GM18505 (cell line): ENCODE results near the gene CRYL1.

Experiments
- ATAC-seq: cut with Tn5 transposase; IDR thresholded peaks from one replicate; pipeline ENCODE4 v1.9.1; 2021; ENCODE audit not compliant: unreplicated experiment
- POLR2A ChIP-seq: IDR thresholded peaks from 4 replicates; pipeline ENCODE4 v1.6.1; 2011; ENCODE audit warnings: borderline replicate concordance; ENCODE audit not compliant: insufficient read depth, insufficient read length; ENCODE audit errors: extremely low read depth

CRYL1 gene

GRCh38 chr13:20462533-20462915 lies 63.1 kb downstream of the CRYL1 start:
- no peak for TF ChIP-seq POLR2A

DNA sequence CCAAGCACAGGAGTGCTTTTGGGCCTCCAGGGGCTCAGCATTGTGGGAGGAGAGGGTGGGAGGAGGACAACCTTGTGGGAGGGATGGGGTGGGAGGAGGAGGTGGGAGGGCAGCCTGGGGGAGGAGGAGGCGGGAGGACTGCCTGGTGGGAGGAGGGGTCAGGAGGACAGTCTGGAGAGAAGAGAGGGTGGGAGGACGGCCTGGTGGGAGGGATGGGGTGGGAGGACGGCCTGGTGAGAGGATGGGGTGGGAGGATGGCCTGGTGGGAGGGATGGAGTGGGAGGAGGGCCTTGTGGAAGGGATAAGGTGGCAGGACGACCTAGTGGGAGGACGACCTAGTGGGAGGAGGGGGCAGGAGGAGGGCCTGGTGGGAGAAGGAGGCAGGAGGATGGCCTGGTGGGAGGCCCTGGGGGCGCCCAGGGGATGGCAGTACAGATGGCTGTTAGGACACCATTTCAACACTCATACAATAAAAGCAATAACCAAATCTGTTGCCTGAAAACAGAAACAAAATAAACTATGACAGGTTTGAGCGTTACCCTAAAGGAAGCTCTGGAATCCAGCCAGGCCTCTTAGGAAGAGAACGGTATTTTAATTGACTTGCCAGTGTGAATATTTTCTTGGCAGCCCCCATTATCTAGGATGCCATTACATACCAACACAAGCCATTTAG lies 63.7 kb downstream of the CRYL1 start:
- no peak for TF ChIP-seq POLR2A
- ATAC-seq = no peak

More at GRCh38 chr13:20462533-20462915, 63.1 kb downstream of the CRYL1 start:
- ATAC-seq = no peak

DNA sequence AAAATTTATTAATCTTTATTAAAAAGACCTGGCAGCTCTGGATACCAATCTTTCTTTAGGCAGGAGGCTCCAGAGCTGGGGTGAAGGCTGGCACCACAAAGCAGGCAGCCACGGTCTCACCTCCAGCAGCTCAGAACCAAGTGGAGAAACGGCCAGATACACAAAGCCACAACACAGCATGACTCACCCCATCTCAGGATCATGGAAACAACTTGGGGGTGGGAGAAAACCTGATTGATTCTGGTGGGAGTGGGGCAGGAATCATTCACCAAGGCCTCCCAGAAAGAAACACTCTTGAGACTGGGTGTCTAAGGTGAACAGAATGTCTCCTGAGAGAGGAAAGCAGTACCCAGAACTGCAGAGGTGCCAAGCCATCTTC lies 64.2 kb downstream of the CRYL1 start:
- no peak for TF ChIP-seq POLR2A
- no peak for ATAC-seq

- ATAC-seq = no peak
- no peak for TF ChIP-seq POLR2A
Observed at GRCh38 chr13:20460761-20461160, 64.9 kb downstream of the CRYL1 start.

DNA sequence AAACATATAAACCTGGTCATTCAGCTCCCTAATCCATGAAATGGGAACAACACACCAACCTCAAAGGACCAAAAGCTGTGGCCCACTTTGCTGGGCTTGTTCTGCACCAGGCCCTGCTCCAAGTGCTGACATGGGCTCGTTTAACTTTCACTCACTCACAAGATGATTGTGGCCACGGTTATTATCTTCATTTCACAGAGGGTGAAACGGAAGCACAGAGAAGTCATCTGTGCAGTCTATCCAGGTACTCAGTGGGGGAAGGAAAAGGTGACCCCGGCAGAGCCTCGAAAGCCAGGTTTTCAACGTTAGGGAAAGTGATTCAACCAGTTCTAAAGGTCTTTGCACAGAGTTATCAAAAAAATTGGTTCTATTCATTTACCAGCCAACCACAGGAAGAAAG lies 68.0 kb downstream of the CRYL1 start:
- no peak for TF ChIP-seq POLR2A
- ATAC-seq = no peak

DNA sequence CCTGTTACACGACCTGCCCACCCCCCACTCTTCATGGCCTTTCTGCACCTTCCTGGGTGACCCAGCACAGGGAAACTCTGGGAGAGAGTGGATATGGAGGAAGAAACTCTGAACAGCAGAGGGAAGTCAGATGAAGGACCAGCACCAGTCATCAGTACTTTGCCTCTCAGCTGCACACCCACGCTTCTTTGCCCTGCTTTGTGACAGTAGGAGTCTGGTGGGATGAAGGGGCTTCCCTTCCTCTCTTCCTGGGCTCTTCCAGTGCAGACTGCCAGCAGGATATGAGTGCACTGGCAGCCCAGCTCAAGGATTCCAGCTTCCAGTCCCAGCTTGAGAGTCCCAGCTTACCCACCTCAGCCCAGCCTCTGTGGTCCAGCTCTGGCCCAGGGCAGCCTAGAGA lies 68.9 kb downstream of the CRYL1 start:
- ATAC-seq = no peak
- TF ChIP-seq POLR2A = no peak

- ATAC-seq = no peak
- no peak for TF ChIP-seq POLR2A
Observed at GRCh38 chr13:20451397-20451796, 74.3 kb downstream of the CRYL1 start.

- TF ChIP-seq POLR2A = no peak
- ATAC-seq = no peak
Observed at GRCh38 chr13:20448470-20448869, 77.2 kb downstream of the CRYL1 start.

- TF ChIP-seq POLR2A = no peak
- no peak for ATAC-seq
Observed at GRCh38 chr13:20446900-20447299, 78.8 kb downstream of the CRYL1 start.

DNA sequence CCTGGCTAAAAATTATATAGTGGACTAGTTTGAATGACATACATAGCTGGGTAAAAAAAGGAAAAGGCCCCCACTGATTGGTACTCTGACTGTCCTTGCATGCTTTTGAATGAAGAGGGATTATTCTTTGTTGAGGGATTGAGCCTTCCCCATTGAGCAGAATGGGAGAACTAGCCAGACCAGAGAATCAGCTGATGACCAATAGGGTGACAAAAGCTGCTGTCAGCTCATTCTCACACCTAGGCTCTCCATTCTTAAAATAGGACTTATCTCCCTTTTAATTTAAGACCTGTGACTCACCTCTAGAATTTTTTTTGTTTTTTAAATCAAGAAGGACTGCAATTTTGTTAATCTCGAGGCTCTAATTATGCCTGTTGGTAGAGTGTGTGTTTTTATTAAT lies 79.3 kb downstream of the CRYL1 start:
- no peak for TF ChIP-seq POLR2A
- no peak for ATAC-seq

DNA sequence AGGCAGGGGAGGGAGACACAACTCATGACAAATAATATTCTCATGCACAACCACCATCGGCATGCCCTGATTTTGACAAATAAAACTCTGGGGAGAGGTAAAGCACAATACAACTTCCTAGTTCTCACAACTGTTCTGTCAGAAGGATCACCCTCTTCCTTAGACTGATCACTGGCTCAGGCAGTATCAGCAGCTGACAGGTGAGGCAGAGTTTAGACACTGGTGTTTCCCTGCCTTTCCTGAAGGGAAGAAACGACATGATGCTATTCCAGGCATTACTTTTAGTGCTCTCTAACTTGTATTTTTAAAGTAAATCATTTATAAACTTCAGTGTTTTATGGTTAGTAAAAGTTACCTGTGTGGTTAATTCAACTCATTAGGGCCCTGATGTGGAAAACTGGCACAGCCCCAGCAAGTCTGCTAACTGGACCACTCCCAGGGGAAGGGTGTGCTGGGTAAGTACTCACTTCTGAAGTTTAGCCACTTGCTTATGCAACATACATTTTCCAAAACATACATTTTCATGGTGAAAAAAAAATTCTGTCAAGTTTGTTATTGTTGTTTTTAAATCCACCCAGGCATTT lies 82.8 kb downstream of the CRYL1 start:
- ATAC-seq = no peak
- no peak for TF ChIP-seq POLR2A

DNA sequence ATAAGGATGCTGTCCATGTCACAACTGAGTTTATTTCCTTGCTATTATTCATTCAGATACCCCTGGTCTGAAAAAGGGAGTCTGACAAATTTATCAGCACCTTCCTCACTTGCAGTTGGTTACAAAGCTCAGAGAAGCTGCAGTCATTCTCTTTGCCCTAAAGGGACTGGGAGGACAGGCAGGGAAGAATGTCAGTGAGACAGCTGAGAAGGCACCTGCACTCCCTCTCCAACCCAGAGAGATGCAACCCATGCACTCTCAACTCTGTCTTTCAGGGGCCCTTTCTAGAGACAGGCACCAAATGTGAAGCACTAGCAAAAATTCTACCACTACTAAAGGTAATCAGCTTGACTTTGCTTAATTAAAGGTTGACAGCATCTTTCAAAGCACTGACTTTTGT lies 83.3 kb downstream of the CRYL1 start:
- no peak for ATAC-seq
- TF ChIP-seq POLR2A = no peak

DNA sequence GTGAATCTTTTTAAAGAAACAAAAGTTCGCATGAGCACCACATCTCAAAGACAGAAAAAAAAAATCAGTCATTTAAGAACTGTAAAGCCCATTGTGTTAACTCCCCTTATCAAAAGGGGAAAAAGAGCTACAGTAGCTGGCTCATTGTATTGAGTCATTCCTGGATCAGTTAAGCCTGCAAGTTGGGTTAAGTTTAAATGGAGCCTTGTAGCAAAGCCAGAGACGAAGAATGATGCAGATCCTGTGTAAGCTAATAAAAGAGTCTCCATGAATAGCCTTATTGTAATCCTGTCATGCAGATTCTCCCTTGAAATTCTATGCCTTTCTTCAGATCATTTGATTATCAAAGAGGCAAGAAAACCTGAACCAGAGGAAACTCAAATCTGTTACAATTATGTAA lies 83.8 kb downstream of the CRYL1 start:
- no peak for TF ChIP-seq POLR2A
- ATAC-seq = no peak

GRCh38 chr13:20441056-20441455 lies 84.6 kb downstream of the CRYL1 start:
- no peak for TF ChIP-seq POLR2A
- no peak for ATAC-seq

- ATAC-seq = no peak
- TF ChIP-seq POLR2A = no peak
Observed at GRCh38 chr13:20439261-20439660, 86.4 kb downstream of the CRYL1 start.

- no peak for TF ChIP-seq POLR2A
- ATAC-seq = no peak
Observed at GRCh38 chr13:20438801-20439200, 86.9 kb downstream of the CRYL1 start.

- TF ChIP-seq POLR2A = no peak
Observed at GRCh38 chr13:20436505-20436904, 89.2 kb downstream of the CRYL1 start.

More at GRCh38 chr13:20436505-20436904, 89.2 kb downstream of the CRYL1 start:
- ATAC-seq = no peak
